ENCODE results near the gene XYLT2.
"Not testable (repeated sequence)": the region's sequence is repeated elsewhere in the genome, so short reads cannot be mapped to it uniquely, and the experiment has no call there.

The XYLT2 gene

DNA sequence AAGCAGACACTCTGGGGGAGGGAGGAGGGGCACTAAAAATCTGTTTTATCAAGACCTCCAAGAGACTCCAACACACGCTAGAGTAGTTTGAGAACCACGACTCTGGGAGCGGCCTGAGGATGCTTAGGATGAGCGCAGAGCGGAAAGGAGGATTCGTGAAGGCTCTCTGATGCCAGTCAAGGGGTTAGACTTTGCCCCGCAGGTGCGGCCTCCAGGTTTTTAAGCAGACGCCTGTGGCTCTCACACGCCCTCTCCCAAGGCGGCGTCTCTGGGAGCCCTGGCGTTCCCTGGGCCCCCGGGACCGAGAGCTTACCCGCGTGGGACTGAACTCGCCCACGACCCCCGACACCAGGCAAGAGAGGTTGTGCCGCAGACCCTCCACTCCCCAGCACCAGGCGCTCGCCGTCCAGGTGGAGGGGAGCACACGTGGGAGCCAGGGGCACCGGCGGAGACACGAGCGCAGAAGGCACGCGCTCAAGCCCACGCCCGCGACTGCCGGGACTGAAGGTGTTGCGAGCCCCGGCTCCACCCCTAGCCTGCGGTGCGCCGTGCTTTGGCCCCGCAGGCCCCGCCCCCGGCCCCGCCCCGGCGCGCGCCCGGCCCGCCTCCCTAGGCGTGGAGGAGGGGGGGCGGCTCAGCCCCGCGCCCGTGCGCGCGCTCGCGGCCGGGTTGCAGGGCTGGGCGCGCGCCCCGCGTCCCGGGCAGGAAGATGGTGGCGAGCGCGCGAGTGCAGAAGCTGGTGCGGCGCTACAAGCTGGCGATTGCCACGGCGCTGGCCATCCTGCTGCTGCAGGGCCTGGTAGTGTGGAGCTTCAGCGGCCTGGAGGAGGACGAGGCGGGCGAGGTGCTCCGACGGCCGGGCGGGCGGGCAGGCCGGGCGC is at the start of gene XYLT2:
Gene XYLT2 (plus strand): TSS at position 695 of the 881 bp plus-strand sequence. CDS start 15 bp downstream, at position 710.
- in situ Hi-C loops (cut with MboI; ENCODE audit: low sequenced_read_pairs), result no loop called here

DNA sequence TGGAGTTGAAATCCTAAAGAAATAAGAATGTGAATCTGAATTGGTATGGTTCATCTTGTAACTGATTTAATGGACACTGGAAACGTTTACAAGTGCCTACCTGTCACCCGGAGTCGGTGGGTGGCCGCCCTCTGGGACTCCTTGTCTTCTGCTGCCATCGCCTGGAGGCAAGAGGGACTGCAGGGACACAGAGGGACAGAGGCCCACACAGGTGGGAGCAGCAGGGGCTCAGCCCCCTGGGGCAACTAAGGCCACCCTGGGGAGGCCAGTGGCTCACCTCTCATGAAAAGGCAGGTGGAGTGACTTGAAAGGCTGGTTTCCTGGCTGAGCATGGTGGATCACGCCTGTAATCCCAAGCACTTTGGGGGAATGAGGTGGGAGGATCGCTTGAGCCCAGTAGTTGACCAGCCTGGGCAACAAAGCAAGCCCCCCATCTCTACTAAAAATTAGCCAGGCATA is 48.5 kb upstream of the XYLT2 start:
- in situ Hi-C loops (cut with MboI; ENCODE audit: low sequenced_read_pairs), result no loop called here

DNA sequence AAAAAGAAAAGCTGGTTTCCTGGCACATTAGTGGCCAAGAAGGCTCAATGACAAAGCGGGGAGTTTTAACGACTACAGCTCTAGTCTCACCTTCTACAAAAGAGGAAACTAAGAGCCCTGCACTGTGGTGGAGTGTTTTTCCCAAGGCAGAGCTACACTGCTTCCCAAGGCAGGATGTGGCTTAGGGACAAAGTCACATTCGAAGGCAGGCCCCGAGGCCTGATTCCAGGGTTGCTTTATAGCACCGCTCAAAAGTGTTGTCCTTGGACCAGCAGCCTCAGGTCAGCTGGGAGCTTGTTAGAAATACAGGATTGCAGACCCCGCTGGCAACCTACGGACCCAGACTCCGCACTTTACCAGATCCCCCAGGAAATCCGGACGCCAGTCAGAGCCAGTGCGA is 47.9 kb upstream of the XYLT2 start:
- in situ Hi-C loops (cut with MboI; ENCODE audit: low sequenced_read_pairs), result no loop called here

DNA sequence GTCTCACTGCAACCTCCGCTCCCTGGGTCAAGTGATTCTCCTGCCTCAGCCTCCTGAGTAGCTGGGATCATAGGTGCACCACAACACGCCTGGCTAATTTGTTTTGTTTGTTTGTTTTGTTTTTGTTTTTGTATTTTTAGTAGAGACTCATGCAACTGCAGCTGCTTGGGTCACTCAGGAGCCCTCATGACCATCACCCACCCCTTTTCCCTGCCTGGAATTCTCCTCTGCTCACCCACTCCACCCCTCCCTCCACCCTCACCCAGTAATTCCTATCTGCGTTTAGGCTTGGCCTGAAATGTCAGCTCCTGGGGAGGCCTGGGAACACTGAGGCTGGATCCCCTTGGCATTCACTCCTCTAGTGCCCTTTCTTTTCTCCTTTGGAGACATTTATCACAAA is 46.1 kb upstream of the XYLT2 start:
- in situ Hi-C loops (cut with MboI; ENCODE audit: low sequenced_read_pairs), result no loop called here

DNA sequence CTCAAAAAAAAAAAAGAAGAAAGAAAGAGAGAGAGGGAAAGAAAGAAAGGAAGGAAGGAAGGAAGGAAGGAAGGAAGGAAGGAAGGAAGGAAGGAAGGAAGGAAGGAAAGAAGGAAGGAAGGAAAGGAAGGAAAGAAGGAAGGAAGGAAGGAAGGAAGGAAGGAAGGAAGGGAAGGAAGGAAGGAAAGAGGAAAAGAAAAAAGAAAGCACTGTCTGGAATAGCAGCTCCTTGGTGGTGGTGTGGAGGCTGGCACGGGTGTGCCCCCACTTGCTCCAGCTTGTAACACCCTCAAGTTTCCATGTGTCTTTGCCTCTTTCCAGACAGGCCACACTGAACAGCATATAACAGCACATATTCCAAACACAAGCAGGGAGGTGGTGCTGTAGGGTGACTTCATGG is 45.1 kb upstream of the XYLT2 start:
- in situ Hi-C loops (cut with MboI; ENCODE audit: low sequenced_read_pairs), result not testable (repeated sequence)

DNA sequence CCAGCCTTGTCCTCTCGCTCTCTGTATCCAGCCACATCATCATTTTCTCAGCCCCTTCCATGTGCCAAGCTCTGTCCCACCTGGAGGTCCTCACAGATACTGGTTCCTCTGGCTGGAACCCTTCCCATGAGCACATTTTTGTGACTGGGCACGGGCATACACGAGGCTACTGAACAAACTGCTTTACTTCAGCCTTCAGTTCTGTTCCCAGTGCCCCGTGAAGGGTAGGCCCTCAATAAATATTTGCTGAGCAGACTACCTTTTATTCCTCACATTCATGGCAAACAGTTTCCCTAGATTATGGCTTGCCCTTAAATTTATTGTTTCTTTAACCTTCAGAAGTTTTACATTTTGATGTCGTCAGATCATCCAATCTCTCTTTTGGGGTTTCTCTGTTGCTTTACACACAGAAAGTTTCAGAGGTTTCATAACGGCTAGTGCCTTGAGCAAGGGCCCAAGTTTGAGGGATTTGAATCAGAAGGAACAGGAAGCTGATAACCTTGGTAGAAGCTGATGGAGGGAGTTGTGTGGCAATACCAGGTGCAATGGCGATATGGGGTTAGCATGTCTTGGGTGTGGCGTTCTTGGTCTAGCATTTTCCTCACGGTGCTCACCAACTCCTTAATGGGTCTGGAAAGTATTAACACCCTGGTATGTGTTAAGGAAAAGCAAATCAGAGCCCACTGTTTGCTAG is 43.9 kb upstream of the XYLT2 start:
- in situ Hi-C loops (cut with MboI; ENCODE audit: low sequenced_read_pairs), result no loop called here

DNA sequence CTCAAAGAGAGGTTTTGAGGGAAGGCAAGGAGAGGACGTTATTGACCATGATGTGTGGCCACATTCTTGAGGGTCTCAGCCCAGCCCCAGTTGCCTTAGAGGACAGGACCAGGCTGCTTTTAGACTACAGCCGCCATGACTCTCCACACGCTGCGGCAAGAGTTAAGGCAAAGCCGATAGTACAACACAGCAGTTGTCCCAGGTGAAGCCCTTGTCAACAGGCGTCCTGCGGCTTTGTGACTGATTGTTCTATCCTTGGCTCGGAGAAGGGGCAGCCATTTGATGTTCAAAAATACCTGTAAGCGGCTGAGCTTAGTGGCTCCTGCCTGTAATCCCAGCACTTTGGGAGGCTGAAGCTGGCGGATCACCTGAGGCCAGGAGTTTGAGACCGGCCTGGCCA is 42.9 kb upstream of the XYLT2 start:
- in situ Hi-C loops (cut with MboI; ENCODE audit: low sequenced_read_pairs), result no loop called here

DNA sequence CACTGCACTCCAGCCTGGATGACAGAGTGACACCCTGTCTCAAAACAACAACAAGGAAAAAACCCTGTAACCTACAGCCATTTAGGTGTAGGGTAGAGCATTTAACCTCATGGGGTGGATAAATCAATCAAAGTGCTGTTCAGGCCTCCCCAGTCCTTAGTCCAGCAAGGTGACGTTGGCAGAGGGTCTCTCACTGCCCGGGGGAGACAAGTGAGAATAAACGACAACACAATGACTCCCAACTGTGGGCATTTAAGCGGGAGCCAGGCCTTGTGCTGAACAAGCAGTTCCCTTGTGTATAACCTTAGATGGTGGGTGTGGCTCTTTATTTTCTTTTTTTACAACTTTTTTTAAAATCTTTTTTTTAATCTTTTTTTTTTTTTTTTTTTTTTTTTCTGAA is 42.3 kb upstream of the XYLT2 start:
- in situ Hi-C loops (cut with MboI; ENCODE audit: low sequenced_read_pairs), result no loop called here

DNA sequence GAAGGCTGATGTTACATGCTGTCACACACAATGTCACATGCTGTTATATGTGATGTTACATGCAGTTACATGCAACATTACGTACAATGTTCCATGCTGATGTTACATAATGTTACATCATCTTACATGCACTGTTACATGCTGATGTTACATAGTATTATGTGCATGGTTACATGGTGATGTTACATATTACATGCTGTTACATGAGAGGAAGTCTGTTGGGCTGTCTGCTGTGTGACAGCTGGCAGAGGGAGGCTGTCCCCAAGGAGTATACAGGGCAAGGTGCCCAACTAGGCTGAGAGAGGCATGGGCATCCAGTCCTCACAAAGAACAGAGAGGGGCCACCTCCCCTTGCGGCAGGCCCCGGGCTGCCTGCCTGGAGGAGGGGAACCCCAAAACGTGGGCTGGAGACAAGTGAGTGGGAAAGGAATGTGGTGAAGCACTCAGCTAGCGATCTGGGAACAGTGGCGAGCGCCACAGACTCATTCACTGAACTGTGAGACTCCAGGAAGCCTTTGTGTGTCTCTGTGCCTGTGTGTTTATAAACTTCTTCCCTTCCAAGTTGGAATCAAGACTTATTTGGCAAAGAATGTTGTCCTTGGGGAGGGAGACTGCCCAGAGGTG is 41.0 kb upstream of the XYLT2 start:
- in situ Hi-C loops (cut with MboI; ENCODE audit: low sequenced_read_pairs), result no loop called here

DNA sequence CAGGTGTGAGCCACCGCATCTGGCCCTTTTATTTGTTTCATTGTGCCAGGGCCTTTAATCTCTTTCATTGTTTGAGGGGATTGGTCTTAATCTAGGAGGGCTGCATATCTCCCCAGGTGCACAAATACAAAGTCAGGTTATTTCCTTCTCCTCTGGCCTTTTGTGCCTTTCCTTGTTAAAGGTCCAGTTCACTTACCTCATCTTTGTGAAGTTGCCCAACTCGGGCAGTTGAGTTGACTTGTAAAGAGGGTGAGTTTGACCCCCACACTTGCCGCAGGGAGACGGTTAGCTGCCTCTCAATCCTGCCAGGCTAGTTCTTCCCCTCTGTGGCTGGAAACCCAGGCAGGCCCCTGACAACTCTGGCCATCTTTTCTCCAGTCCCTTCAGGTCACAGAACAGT is 38.3 kb upstream of the XYLT2 start:
- in situ Hi-C loops (cut with MboI; ENCODE audit: low sequenced_read_pairs), result no loop called here

DNA sequence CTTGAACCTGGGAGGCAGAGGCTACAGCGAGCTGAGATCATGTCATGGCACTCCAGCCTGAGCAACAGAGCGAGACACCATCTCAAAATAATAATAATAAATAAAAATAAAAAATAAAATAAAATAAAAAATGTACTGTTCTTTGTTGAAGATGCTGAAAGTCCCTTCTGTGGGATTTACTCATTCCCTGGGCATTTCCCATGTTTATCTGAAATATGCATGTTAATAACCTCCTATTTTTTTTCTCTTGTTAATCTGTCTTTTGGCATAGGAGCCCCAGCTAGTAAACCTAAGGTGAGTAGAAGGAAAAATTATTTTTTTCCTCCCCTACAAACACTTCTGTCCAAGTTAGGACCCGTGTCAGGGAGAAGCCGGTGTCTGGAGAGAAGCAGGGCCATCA is 37.3 kb upstream of the XYLT2 start:
- in situ Hi-C loops (cut with MboI; ENCODE audit: low sequenced_read_pairs), result no loop called here

DNA sequence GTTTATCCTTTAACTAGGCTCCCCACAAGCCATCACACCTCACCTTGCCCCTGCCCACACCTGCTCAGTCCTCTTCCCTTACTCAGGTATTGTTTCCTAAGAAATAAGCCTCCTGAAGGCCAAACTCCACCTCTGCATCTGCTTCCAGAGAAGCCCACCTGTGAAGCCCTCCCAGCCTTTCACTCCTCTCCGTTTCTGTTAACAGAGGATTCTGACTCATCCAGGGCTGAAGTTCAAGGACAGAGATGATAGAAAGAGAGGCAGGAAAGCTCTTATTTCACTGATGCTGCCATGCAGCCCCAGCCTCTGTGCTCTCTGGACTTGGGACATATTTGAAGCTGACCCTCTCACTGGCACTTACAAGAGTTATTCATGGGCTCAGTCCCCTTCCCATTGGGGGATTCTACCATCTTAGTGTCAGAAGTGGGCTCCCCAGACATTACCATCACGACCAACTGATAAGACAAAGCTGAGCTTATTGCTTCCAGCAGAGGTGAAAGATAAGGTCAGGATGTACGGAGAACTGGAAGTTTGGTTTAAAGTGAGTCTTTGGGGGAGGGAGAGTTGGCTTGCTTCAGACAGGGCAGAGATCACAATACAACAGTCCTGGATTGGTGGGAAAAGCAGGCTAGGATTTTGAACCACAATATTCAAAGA is 35.3 kb upstream of the XYLT2 start:
- in situ Hi-C loops (cut with MboI; ENCODE audit: low sequenced_read_pairs), result no loop called here

DNA sequence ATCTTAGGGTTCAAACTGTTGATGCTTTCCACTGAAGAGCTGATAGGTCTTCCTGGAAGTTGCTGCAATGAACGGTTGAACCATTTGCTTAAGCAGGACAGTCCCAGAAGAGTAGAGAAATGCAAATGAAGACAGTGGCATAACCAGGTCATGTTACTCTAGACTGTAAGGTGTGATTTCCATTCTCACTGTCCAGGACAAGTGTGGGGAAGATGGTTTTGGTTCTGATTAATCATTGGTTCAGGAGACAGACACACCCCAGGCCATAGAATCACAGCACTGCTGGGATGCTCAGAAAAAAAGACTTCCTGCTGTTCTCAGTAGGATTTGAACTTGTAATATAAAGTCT is 34.8 kb upstream of the XYLT2 start:
- in situ Hi-C loops (cut with MboI; ENCODE audit: low sequenced_read_pairs), result no loop called here

DNA sequence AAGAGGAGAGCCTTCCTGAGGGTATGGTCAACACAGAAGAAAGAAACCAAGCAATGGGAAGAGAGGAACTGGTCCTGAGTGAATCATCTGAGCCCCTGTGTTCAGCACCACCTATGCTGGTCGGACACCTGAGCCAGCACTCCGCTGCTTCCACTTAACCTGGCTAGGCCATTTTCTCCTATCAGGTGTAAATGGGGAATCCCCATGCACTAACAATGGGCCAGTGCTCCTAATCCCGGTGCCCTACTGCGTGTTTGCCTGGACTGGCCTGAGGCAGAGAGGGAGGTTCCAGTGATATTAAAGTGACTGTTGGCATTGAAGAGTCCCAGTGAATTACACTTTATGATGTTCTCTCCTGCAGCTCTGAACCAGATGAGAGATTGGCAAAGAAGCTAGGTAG is 34.4 kb upstream of the XYLT2 start:
- in situ Hi-C loops (cut with MboI; ENCODE audit: low sequenced_read_pairs), result no loop called here

DNA sequence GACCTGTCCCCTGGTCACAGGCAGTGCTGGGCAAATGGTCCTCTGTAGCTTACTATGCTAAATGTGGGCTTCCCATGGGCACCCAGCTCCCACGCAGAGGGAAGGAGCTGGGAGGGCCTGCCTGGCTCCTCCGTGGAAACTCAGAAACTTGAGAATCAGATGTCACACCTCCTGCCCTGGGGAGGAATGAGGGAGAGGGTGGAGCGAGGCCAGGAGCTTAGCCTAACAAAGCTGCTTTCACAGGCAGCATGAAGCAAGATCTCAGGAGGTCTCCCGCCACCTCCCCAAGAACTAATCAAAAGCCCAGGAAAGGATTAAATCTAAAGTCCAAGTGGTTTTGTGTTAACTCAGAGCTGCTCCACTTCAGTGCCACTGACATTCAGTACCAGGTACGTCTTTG is 33.6 kb upstream of the XYLT2 start:
- in situ Hi-C loops (cut with MboI; ENCODE audit: low sequenced_read_pairs), result no loop called here

DNA sequence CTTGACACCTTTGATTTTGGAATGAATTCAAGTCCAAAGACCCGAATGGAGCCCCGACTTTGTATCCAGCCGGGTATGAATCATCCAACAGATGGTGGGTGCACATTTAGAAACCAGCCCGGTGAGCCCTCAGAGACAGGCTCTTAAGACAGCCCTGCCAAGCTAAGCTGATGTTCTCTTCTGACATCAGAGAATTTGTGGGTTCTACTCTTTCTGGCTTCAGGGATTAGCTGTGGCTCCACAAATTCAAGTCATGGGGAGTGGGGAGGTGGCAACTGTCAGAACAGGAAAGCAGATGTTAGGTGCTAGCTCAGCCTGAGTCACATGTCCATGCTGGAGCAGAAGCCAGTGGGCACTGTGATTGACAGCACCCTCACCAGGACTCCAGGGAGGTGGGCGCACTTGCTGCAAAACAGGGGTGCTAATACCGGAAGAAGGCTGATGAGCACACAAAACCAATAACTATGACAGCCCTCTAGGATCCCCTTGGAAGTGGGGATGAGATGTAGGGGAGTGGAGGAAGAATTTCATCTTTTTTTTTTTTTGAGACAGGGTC is 31.4 kb upstream of the XYLT2 start:
- in situ Hi-C loops (cut with MboI; ENCODE audit: low sequenced_read_pairs), result no loop called here

DNA sequence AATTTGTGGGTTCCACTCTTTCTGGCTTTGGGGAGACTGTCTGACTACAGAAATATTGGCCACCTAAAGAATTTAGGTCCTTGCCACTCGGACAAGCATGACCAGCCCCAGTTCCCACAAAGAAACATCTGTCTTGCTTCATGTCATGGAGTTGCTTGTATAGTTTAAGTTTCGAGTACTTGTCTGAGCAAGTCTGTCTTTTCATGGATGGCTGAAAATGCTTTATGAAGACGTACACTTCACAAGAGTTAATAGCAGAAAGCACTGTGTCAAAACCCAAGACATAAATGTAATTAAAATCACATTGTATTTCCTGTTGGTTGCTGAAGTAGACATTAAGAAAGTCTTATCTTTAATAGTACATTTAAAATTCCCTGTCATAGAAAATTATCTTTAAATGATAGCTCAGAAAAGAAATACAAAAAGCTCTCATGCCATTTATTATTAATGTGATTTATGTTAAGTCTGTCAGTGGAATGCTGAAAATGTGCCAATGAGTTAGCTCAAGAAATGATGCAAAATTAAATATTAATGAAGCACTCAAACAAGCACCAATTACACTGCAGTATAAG is 29.8 kb upstream of the XYLT2 start:
- in situ Hi-C loops (cut with MboI; ENCODE audit: low sequenced_read_pairs), result no loop called here

DNA sequence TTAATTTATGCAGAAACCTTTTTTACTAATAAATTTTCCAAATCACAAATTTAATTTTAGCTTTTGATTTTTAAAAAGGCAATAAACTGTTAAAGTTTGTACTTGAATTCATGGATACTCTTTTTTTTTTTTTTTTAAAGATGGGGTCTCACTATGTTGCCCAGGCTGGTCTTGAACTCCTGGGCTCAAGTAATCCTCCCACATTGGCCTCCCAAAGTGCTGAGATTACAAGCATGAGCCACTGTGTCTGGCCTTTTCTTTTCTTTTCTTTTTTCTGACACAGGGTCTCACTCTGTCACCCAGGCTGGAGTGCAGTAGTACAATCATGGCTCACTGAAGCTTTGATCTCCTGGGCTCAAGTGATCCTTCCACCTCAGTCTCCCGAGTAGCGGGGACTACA is 29.3 kb upstream of the XYLT2 start:
- in situ Hi-C loops (cut with MboI; ENCODE audit: low sequenced_read_pairs), result not testable (repeated sequence)

DNA sequence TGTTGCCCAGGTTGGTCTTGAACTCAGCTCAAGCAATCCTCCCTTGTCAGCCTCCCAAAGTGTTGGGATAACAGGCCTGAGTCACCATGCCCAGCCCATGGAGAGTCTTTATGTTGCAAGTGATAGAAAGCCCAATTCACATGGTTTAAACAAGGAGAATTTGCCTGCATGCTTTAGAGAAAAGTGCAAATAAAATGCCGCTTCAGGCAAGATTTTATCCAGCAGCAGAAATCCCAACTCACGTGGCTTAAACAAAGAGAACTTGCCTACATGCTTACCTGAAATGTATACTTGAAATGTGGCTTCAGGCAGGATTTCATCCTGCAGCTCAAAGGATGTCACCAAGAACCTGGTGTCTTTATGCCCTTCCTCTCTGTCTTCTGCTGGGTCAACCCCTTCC is 28.8 kb upstream of the XYLT2 start:
- in situ Hi-C loops (cut with MboI; ENCODE audit: low sequenced_read_pairs), result no loop called here

DNA sequence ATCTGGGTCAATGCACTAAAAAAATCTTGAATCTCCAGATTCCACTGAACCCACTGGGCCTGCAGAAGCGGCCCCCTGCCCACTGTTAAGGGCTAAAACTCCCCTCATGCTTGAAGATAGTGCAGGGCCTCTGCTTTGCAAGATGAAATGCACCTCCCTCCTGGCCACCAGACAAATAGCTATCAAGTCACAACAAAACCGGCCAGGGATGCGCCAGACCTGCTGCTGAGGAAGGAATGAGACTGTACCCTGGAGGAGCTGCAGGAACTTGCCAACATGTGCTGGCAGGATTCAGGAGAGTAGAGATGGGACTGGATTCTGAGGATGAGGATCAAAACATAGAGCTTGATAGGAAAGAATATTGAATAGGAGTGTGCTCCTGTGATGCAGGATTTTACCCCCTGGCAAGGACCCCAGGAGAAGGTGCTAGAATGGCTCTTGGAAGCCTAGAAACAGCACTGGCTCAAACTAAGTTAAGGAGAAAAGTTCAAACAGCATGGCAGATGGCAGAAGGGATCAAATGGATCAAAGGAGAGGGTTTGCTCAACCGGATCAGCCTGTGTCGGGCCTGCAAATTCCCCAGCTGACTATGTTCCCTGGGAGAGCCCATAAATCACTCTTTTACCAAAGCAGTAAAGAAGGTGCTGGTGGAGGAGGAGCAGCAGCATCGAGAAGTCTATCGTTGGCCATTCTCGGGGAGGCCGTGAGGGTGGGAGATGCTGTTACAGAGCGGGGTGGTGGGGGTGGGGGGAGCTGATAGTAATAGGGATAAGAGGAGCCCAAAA is 27.2 kb upstream of the XYLT2 start:
- in situ Hi-C loops (cut with MboI; ENCODE audit: low sequenced_read_pairs), result no loop called here

All from hTERT RPE-1 (cell line).